Uterus (tissue), 4 donors: ENCODE measurements around the gene GLYR1. TPM values are rescaled to one million over a fixed set of nuclear protein-coding genes. Genes with fewer than 3 reads are reported as not detected.

ENCODE experiments used
- DNase-seq, 2 donors: peaks; one replicate each; pipeline ENCODE4 v3.0.0-alpha.2; 2019 to 2020
- H3K27ac ChIP-seq, 2 donors: fragments of 200-600 bp; sonication (generic); 1 replicate in 1 of 2; 2 replicates in 1 of 2; pipeline ENCODE4 v1.5.1; 2016 to 2018
- H3K27me3 ChIP-seq, 2 donors: fragments of 200-600 bp; sonication (generic); one replicate each; pipeline ENCODE4 v1.5.1; 2018 to 2019; ENCODE audit warnings: control low read depth in 1 of 2
- H3K36me3 ChIP-seq, 2 donors: fragments of 200-600 bp; sonication (generic); one replicate each; pipeline ENCODE4 v1.5.1; 2019; ENCODE audit warnings: control low read depth in 1 of 2
- H3K4me1 ChIP-seq, 2 donors: fragments of 200-600 bp; sonication (generic); one replicate each; pipeline ENCODE4 v1.5.1; 2018 to 2019; ENCODE audit warnings: control low read depth in 1 of 2
- H3K4me3 ChIP-seq, 2 donors: fragments of 200-600 bp; sonication (generic); 1 replicate in 1 of 2; 2 replicates in 1 of 2; pipeline ENCODE4 v1.5.1; 2018 to 2019; ENCODE audit warnings: mild to moderate bottlenecking in 1 of 2
- H3K9me3 ChIP-seq, 2 donors: fragments of 200-600 bp; sonication (generic); one replicate each; pipeline ENCODE4 v1.5.1; 2019; ENCODE audit warnings: control low read depth in 1 of 2
- POLR2A ChIP-seq, 2 donors: fragments of 450-650 bp; IDR thresholded peaks; one replicate each; pipeline ENCODE4 v1.6.1; 2016; ENCODE audit warnings: antibody characterized with exemption in 2 of 2, mild to moderate bottlenecking in 1 of 2, moderate library complexity in 1 of 2
- intact Hi-C: fragments of 100-400 bp; cut with DNase I; formaldehyde crosslinking; loops from one replicate; pipeline ENCODE4 v1.15.1; 2023; ENCODE audit warnings: low total_unique reads
- total RNA-seq, 4 donors: library from RNA; depleted of rRNA in 3 of 4; stranded (reverse); fragments of >200 nt in 3 of 4; gene quantifications; one replicate each; pipeline versions ENCODE4 v1.1.0 to v1.2.4, GENCODE V29; 2014 to 2023
- TF ChIP-seq, protein P1 (sequence below), 4 experiments: fragments of 200-600 bp in 2 of 4; fragments of 450-650 bp in 2 of 4; sonication (generic) in 2 of 4; IDR thresholded peaks; one replicate each; pipeline ENCODE4 v1.5.1; 2016 to 2019; ENCODE audit warnings: antibody characterized with exemption in 4 of 4, mild to moderate bottlenecking in 2 of 4, moderate library complexity in 1 of 4
- donor health status: DM: yes; HTN: yes; CAD: no.

Gene GLYR1
- total RNA-seq, 4 donors from 2014 or later = 26.6 to 86.3 (median 47.1) TPM

DNA sequence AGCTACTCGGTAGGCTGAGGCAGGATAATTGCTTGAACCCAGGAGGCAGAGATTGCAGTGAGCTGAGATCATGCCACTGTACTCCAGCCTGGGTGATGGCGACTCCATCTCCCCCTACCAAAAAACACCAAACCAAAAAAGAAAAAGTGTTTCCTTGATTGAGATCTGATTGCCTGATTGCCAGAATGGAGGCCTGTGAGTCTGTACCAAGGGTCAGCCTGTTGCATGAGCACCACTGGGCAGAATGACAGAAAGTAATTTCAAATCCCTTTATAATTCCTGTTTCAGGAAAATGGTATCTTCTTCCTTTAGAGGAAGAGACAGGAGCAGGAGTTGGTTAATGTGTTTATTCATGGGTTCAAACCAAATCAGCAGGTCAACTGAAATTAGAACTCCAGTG lies 8.7 kb upstream of the GLYR1 start:
- Histone ChIP-seq H3K36me3 (no peaks in the 10 kb centered on the region), H3K27ac (no peak overlapping the region), H3K27me3 (no peaks in the 10 kb centered on the region), H3K4me1 (no peaks in the 10 kb centered on the region), H3K4me3 (no peak overlapping the region), H3K9me3 (no peaks in the 10 kb centered on the region)
- DNase-seq = no peak
- TF ChIP-seq, protein P1, sequence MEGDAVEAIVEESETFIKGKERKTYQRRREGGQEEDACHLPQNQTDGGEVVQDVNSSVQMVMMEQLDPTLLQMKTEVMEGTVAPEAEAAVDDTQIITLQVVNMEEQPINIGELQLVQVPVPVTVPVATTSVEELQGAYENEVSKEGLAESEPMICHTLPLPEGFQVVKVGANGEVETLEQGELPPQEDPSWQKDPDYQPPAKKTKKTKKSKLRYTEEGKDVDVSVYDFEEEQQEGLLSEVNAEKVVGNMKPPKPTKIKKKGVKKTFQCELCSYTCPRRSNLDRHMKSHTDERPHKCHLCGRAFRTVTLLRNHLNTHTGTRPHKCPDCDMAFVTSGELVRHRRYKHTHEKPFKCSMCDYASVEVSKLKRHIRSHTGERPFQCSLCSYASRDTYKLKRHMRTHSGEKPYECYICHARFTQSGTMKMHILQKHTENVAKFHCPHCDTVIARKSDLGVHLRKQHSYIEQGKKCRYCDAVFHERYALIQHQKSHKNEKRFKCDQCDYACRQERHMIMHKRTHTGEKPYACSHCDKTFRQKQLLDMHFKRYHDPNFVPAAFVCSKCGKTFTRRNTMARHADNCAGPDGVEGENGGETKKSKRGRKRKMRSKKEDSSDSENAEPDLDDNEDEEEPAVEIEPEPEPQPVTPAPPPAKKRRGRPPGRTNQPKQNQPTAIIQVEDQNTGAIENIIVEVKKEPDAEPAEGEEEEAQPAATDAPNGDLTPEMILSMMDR (IDR thresholded peaks at IDR 0.05) = no peak
- no peak for TF ChIP-seq POLR2A (IDR thresholded peaks at IDR 0.05)
- intact Hi-C loops = loop anchor here (10.0 kb wide), 1 partner anchor 99 kb away; the partner anchor contains the start of gene SEC14L5

DNA sequence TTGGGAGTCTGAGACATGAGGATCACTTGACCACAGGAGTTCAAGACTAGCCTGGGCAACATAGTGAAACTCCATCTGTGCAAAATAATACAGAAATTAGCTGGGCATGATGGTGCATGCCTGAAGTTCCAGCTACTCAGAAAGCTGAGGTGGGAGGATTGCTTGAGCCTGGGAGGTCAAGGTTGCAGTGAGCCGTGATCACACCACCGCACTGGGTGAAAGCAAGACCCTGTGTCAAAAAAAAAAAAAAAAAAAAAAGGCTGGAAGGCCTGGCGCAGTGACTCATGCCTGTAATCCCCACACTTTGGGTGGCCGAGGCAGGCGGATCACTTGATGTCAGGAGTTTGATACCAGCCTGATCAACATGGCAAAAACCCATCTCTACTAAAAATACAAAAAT lies 8.3 kb upstream of the GLYR1 start:
- H3K4me3 ChIP-seq = no peak overlapping the region
- H3K4me1 ChIP-seq = no peaks in the 10 kb centered on the region
- intact Hi-C loops = loop anchor here (10.0 kb wide), 1 partner anchor 99 kb away; the partner anchor contains the start of gene SEC14L5
- no peaks in the 10 kb centered on the region for H3K36me3 ChIP-seq
- no peak for DNase-seq
- no peaks in the 10 kb centered on the region for H3K27me3 ChIP-seq
- H3K9me3 ChIP-seq = no peaks in the 10 kb centered on the region
- TF ChIP-seq POLR2A (IDR thresholded peaks at IDR 0.05) = no peak
- TF ChIP-seq, protein P1 (IDR thresholded peaks at IDR 0.05) = no peak
- no peak overlapping the region for H3K27ac ChIP-seq

DNA sequence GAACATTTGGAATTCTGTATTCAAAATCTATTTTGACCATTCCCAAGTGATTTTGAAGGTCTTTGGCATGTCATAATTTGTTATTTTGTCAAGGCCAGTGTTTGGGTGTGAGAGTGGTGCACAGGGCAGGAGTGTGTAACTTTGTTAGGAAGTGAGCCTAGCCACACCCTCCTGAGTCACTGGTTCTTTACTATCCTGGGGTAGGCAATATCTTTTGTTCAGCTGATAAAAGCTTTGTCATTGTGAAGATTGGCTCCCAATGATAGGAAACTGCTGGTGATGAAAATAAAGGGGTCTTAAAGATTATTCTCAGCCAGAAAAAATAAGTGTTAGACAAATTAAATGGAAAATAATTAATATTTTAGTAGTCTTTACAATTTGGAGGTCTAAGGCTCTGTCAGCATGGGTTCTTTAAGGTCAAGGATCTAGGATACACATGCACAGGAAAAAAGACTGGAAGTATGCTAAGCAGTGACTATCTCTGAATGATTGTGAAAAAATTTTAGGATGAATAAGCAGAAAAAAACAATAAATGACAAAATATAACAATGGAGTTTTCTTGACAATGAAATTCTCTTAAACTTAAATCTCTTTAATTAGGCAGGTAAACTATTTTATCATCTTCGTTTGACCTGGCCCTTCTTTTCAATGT lies 5.3 kb upstream of the GLYR1 start:
- H3K36me3 ChIP-seq = no peaks in the 10 kb centered on the region
- H3K4me1 ChIP-seq = peaks cover 0 to 9% of the 10 kb centered on the region in 2 donors
- intact Hi-C loops = loop anchor here (10.0 kb wide), 1 partner anchor 102 kb away; the partner anchor contains the start of gene SEC14L5
- no peak overlapping the region for H3K27ac ChIP-seq
- H3K4me3 ChIP-seq = no peak overlapping the region
- DNase-seq = no peak
- TF ChIP-seq POLR2A (IDR thresholded peaks at IDR 0.05) = no peak
- no peaks in the 10 kb centered on the region for H3K27me3 ChIP-seq
- no peaks in the 10 kb centered on the region for H3K9me3 ChIP-seq

DNA sequence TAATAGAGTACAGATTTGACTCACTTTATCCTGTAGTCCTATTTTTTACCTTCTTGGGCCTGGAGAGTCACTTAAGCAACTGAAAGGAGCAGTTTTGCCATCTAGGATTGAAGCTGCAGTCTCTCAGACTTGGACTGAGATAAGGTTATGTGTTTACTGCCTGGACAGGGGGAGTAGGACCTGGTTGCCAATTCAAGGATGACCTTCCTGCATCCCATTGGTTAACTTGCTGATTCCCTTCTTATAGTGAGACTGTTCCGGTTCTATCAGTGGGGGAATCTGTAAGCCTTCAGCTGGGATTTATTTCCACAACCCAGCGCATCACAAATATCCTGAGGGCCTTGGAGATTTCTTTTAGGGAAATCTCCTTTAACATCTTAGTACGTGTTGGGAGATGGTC lies 3.1 kb upstream of the GLYR1 start:
- Histone ChIP-seq H3K27me3 (no peaks in the 10 kb centered on the region), H3K36me3 (no peaks in the 10 kb centered on the region), H3K4me1 (peaks cover 0 to 9% of the 10 kb centered on the region in 2 donors), H3K4me3 (no peak overlapping the region), H3K9me3 (no peaks in the 10 kb centered on the region), H3K27ac (no peak overlapping the region)
- TF ChIP-seq POLR2A (IDR thresholded peaks at IDR 0.05) = no peak
- TF ChIP-seq, protein P1 (IDR thresholded peaks at IDR 0.05) = no peak
- intact Hi-C loops = loop anchor here (10.0 kb wide), 1 partner anchor 105 kb away; the partner anchor contains the start of gene SEC14L5
- DNase-seq = no peak

DNA sequence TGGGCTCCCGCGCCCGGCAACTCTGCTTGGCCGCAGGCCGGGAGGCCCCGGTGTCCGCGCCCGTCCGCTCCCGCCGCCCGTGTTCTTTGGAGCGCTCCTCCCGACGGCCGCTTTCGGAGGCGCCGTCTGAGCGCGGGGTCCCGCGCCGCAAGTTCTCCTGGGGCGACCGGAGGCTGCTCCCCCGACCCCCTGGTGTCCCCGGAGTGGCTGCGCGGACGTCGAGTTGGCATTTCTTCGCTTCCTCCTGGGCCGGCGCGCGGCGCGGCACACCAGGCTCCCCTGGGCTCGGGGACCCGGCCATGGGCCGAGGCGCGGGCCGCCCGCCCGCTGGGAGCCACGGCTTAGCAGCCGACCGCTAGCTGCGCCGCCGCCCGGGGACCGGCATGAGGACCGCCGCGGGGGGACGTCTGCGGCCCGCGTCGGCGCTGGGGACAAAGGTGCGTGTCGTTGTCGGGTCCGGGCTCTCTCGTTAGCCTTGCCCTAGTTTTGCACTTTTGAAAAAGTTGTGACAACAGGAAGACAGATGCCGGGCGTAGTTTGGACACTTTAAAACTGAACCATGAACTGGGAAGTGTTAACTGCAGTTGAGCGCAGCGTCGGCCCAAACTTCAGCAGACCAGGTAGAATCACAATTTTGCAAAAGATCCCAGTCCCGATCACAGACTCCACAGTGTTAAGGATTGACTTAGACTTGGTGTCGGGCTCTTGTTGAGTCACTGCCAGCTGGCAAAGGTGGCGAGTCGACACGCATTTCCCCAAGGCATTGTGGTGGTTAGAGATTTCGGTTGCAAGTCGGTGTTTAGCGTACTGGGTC lies 893 bp upstream of the GLYR1 start:
- no peak for TF ChIP-seq POLR2A (IDR thresholded peaks at IDR 0.05)
- TF ChIP-seq, protein P1 (IDR thresholded peaks at IDR 0.05) = peak in 1 of 4 experiments; percentile 17
- H3K4me3 ChIP-seq = peak overlapping the region; percentile 45 to 98
- H3K36me3 ChIP-seq = no peaks in the 10 kb centered on the region
- peak; percentile 32 to 51 for DNase-seq
- intact Hi-C loops = no loop called here
- peaks cover 0 to 9% of the 10 kb centered on the region in 2 donors for H3K4me1 ChIP-seq
- H3K27ac ChIP-seq = peak overlapping the region; percentile 91
- no peaks in the 10 kb centered on the region for H3K9me3 ChIP-seq
- no peaks in the 10 kb centered on the region for H3K27me3 ChIP-seq
